Measurements from ENCODE around the gene SMCHD1. TPM values are rescaled to one million over a fixed set of nuclear protein-coding genes. Genes with fewer than 3 reads are reported as not detected.

SMCHD1 gene
- total RNA-seq, 1 donor from 2014 or later: 54.1 TPM

- H3K27ac ChIP-seq: no peak overlapping the region
- intact Hi-C loops (cut with DNase I): no loop called here
Observed at GRCh38 chr18:2709316-2709715, 53.8 kb downstream of the SMCHD1 start.

GRCh38 chr18:2714140-2714539 is 58.6 kb downstream of the SMCHD1 start:
- H3K36me3 ChIP-seq: peaks cover 82% of the 10 kb centered on the region
- no peak for DNase-seq
- no peak overlapping the region for H3K4me3 ChIP-seq
- no peaks in the 10 kb centered on the region for H3K9me3 ChIP-seq
- no peak overlapping the region for H3K27ac ChIP-seq
- no peaks in the 10 kb centered on the region for H3K27me3 ChIP-seq
- no peak for TF ChIP-seq CTCF (IDR thresholded peaks at IDR 0.05)
- intact Hi-C loops (cut with DNase I): no loop called here
- ATAC-seq: no peak
- no peaks in the 10 kb centered on the region for H3K4me1 ChIP-seq

More at GRCh38 chr18:2709316-2709715, 53.8 kb downstream of the SMCHD1 start:
- DNase-seq: no peak
- no peaks in the 10 kb centered on the region for H3K27me3 ChIP-seq
- H3K4me3 ChIP-seq: no peak overlapping the region
- peaks cover 89% of the 10 kb centered on the region for H3K36me3 ChIP-seq
- no peaks in the 10 kb centered on the region for H3K4me1 ChIP-seq
- no peak for TF ChIP-seq CTCF (IDR thresholded peaks at IDR 0.05)
- H3K9me3 ChIP-seq: no peaks in the 10 kb centered on the region
- no peak for ATAC-seq

- no peak for TF ChIP-seq CTCF (IDR thresholded peaks at IDR 0.05)
- Histone ChIP-seq H3K27me3 (no peaks in the 10 kb centered on the region), H3K36me3 (peaks cover 82% of the 10 kb centered on the region), H3K27ac (no peak overlapping the region), H3K4me3 (no peak overlapping the region), H3K4me1 (no peaks in the 10 kb centered on the region), H3K9me3 (no peaks in the 10 kb centered on the region)
- intact Hi-C loops (cut with DNase I): no loop called here
- DNase-seq (no peak), ATAC-seq (no peak)
Observed at GRCh38 chr18:2715990-2716389, 60.5 kb downstream of the SMCHD1 start.

- no peak for TF ChIP-seq CTCF (IDR thresholded peaks at IDR 0.05)
- DNase-seq: no peak
- H3K27ac ChIP-seq: no peak overlapping the region
- peaks cover 85% of the 10 kb centered on the region for H3K36me3 ChIP-seq
- H3K27me3 ChIP-seq: no peaks in the 10 kb centered on the region
- H3K9me3 ChIP-seq: no peaks in the 10 kb centered on the region
- no peaks in the 10 kb centered on the region for H3K4me1 ChIP-seq
- no peak overlapping the region for H3K4me3 ChIP-seq
- ATAC-seq: no peak
- intact Hi-C loops (cut with DNase I): no loop called here
Observed at GRCh38 chr18:2716394-2717326, 61.1 kb downstream of the SMCHD1 start.

GRCh38 chr18:2717407-2717806 is 61.9 kb downstream of the SMCHD1 start:
- Histone ChIP-seq H3K4me3 (no peak overlapping the region), H3K36me3 (peaks cover 85% of the 10 kb centered on the region), H3K9me3 (no peaks in the 10 kb centered on the region), H3K27ac (no peak overlapping the region), H3K4me1 (no peaks in the 10 kb centered on the region), H3K27me3 (no peaks in the 10 kb centered on the region)
- ATAC-seq (no peak), DNase-seq (no peak)
- TF ChIP-seq CTCF (IDR thresholded peaks at IDR 0.05): no peak
- intact Hi-C loops (cut with DNase I): no loop called here
